ENCODE data around the gene OPCML. TPM values are rescaled to one million over a fixed set of nuclear protein-coding genes. Genes with fewer than 3 reads are reported as not detected.

OPCML gene
- total RNA-seq, 1 donor from 2014 or later = not detected

DNA sequence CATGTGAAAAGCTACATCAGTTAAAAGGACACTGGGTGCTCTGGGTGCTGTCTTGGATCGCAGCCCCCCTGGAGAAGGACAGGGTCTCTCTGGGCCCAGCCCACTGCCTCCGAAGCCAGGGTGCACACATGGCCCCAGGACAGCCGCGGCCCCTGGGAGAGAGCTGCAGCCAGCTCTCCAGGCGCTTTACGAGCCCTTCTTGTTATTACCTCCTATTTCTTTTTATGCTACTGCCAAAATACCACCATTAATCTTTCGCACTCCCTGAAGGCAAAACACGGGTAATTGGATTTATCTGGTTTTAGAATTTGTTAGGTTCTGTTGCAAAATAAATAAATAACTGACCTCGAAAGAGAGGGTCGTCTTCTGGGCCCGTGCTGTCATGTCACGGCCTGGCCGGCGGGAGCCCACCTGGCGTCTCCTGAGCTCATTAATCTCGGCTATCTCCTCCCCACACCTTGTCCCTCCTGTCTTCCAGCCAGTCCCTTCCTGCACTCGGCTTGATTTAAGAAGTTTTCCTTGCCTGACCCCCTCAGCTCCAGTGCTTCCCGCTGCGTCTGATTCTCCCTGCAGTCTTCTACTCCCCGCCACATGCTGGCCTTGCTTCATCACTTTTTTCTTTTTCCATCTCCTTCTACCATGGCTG lies 611.7 kb downstream of the OPCML start:
- no peak for DNase-seq (ENCODE audit: low spot score in 2 of 2)
- no peak overlapping the region for H3K27ac ChIP-seq
- no peaks in the 10 kb centered on the region for H3K36me3 ChIP-seq
- no peaks in the 10 kb centered on the region for H3K27me3 ChIP-seq
- no peaks in the 10 kb centered on the region for H3K4me1 ChIP-seq
- H3K4me3 ChIP-seq = no peak overlapping the region
- H3K9me3 ChIP-seq = no peaks in the 10 kb centered on the region
- intact Hi-C loops (cut with DNase I) = no loop called here
- no peak for TF ChIP-seq CTCF (IDR thresholded peaks at IDR 0.05)

- H3K27me3 ChIP-seq = no peaks in the 10 kb centered on the region
- no peaks in the 10 kb centered on the region for H3K9me3 ChIP-seq
- no peak overlapping the region for H3K4me3 ChIP-seq
- H3K27ac ChIP-seq = no peak overlapping the region
- no peak for DNase-seq (ENCODE audit: low spot score in 2 of 2)
- no peaks in the 10 kb centered on the region for H3K36me3 ChIP-seq
- intact Hi-C loops (cut with DNase I) = no loop called here
- no peaks in the 10 kb centered on the region for H3K4me1 ChIP-seq
- TF ChIP-seq CTCF (IDR thresholded peaks at IDR 0.05) = no peak
These were observed 617.7 kb downstream of the OPCML start for GRCh38 chr11:132914600-132914999.

DNA sequence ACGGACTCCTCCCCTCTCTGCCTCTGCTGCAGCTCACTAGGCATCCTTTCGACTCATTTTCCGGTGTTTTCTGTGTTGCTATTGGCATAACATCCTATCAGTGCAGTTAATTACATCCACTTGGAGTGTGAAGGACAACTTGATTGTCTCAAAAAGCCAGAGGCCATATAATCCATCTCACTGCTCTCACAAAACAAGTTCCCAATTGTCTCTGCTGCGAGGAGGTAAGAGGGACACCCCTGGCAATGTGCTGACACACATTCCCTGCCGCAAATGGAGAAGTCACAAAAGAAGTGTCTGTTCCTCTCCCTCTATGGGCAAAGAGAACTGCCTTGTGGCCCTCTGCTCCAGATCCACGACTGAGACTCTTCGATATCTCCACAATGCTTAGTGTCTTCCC lies 618.4 kb downstream of the OPCML start:
- H3K4me1 ChIP-seq = no peaks in the 10 kb centered on the region
- no peak overlapping the region for H3K27ac ChIP-seq
- DNase-seq (ENCODE audit: low spot score in 2 of 2) = no peak
- intact Hi-C loops (cut with DNase I) = no loop called here
- no peak for TF ChIP-seq CTCF (IDR thresholded peaks at IDR 0.05)
- no peaks in the 10 kb centered on the region for H3K36me3 ChIP-seq
- no peaks in the 10 kb centered on the region for H3K27me3 ChIP-seq
- no peak overlapping the region for H3K4me3 ChIP-seq
- H3K9me3 ChIP-seq = no peaks in the 10 kb centered on the region

- no peak for TF ChIP-seq CTCF (IDR thresholded peaks at IDR 0.05)
- no peaks in the 10 kb centered on the region for H3K4me1 ChIP-seq
- H3K4me3 ChIP-seq = no peak overlapping the region
- no peak for DNase-seq (ENCODE audit: low spot score in 2 of 2)
- no peaks in the 10 kb centered on the region for H3K9me3 ChIP-seq
- H3K27ac ChIP-seq = no peak overlapping the region
- H3K27me3 ChIP-seq = no peaks in the 10 kb centered on the region
- intact Hi-C loops (cut with DNase I) = no loop called here
- no peaks in the 10 kb centered on the region for H3K36me3 ChIP-seq
These were observed 619.0 kb downstream of the OPCML start for GRCh38 chr11:132913295-132913694.

GRCh38 chr11:132911186-132911585 lies 621.1 kb downstream of the OPCML start:
- H3K27ac ChIP-seq = no peak overlapping the region
- intact Hi-C loops (cut with DNase I) = no loop called here
- no peak for DNase-seq (ENCODE audit: low spot score in 2 of 2)
- H3K36me3 ChIP-seq = no peaks in the 10 kb centered on the region
- no peaks in the 10 kb centered on the region for H3K4me1 ChIP-seq
- H3K9me3 ChIP-seq = no peaks in the 10 kb centered on the region
- no peak overlapping the region for H3K4me3 ChIP-seq
- H3K27me3 ChIP-seq = no peaks in the 10 kb centered on the region
- no peak for TF ChIP-seq CTCF (IDR thresholded peaks at IDR 0.05)
